Retinal pigment epithelial cell (primary cell): ENCODE measurements around the gene CTSH.

Experiments used
- DNase-seq: peaks from one replicate; pipeline ENCODE4 v3.0.0-alpha.2; 2010; ENCODE audit warnings: low read depth
- H3K4me3 ChIP-seq: 2 replicates; pipeline ENCODE4 v1.5.1; 2011; ENCODE audit warnings: mild to moderate bottlenecking, low read length, control low read depth, moderate library complexity
- CTCF ChIP-seq: conservative IDR thresholded peaks from 2 replicates; pipeline ENCODE4 v1.5.1; 2011; ENCODE audit warnings: low read depth, low read length, control low read depth, inconsistent platforms

CTSH gene

GRCh38 chr15:78990278-78990677 lies 45.4 kb upstream of the CTSH start:
- no peak for TF ChIP-seq CTCF
- H3K4me3 ChIP-seq, result no peak overlapping the region
- DNase-seq, result no peak

GRCh38 chr15:78989701-78990240 lies 44.9 kb upstream of the CTSH start:
- no peak overlapping the region for H3K4me3 ChIP-seq
- TF ChIP-seq CTCF, result no peak
- DNase-seq, result peak; percentile 94

GRCh38 chr15:78988361-78988911 lies 43.6 kb upstream of the CTSH start:
- no peak for TF ChIP-seq CTCF
- H3K4me3 ChIP-seq, result no peak overlapping the region
- peak; percentile 100 for DNase-seq

GRCh38 chr15:78987556-78988360 lies 42.9 kb upstream of the CTSH start:
- DNase-seq, result peak; percentile 34
- H3K4me3 ChIP-seq, result no peak overlapping the region
- no peak for TF ChIP-seq CTCF

GRCh38 chr15:78985859-78986475 lies 41.1 kb upstream of the CTSH start:
- DNase-seq, result no peak
- H3K4me3 ChIP-seq, result no peak overlapping the region
- no peak for TF ChIP-seq CTCF

GRCh38 chr15:78984041-78984440 lies 39.2 kb upstream of the CTSH start:
- no peak for TF ChIP-seq CTCF

More at GRCh38 chr15:78984041-78984440, 39.2 kb upstream of the CTSH start:
- no peak for DNase-seq
- H3K4me3 ChIP-seq, result no peak overlapping the region
